Endothelial cell of umbilical vein (primary cell): ENCODE measurements around the gene IGF2R. TPM values are rescaled to one million over a fixed set of nuclear protein-coding genes. Genes with fewer than 3 reads are reported as not detected.

Experiments
- BruUV-seq: library from RNA; stranded (reverse); fragments of 400-500 nt; replicated peaks from 2 replicates; lab custom pipeline; 2021; lab: Mats Ljungman, UMichigan
- CTCF ChIA-PET: fragments of 300-600, 350-600 bp; sonication (Branson Sonifier 250); formaldehyde crosslinking; loops from one replicate; lab custom pipeline; 2021; ENCODE audit warnings: antibody characterized with exemption, inconsistent platforms; lab: Charles Lee
- POLR2A ChIA-PET: fragments of 300-600, 350-600 bp; sonication (Branson Sonifier 250); formaldehyde crosslinking; loops from one replicate; lab custom pipeline; 2021; ENCODE audit warnings: antibody characterized with exemption, inconsistent platforms; lab: Charles Lee
- DNase-seq: peaks from one replicate; pipeline ENCODE4 v3.0.0-alpha.2; 2011; ENCODE audit warnings: low read depth, low spot score
- FAIRE-seq: peaks from 2 replicates; lab custom pipeline; 2011; peaks lifted over from hg19 to GRCh38; lab: Jason Lieb, UNC
- H2AFZ ChIP-seq: 2 replicates; pipeline ENCODE4 v1.6.0; 2012; ENCODE audit warnings: low read depth, low read length, control low read depth, inconsistent platforms
- H3K27ac ChIP-seq: 2 replicates; pipeline ENCODE4 v1.5.1; 2011; ENCODE audit warnings: low read depth, mild to moderate bottlenecking, control low read depth, low read length, moderate library complexity; ENCODE audit not compliant: insufficient read depth
- H3K27me3 ChIP-seq, 2 experiments: 2 replicates each; pipeline versions ENCODE4 v1.6.0 to v1.6.1; 2011; ENCODE audit warnings: low read length in 2 of 2, mixed read lengths in 1 of 2; ENCODE audit not compliant: control insufficient read depth in 2 of 2, insufficient read depth in 2 of 2
- H3K36me3 ChIP-seq, 2 experiments: 2 replicates in 1 of 2; 3 replicates in 1 of 2; pipeline ENCODE4 v1.5.1; 2011; ENCODE audit warnings: low read length in 2 of 2, mild to moderate bottlenecking in 1 of 2, moderate library complexity in 1 of 2; ENCODE audit not compliant: control insufficient read depth in 2 of 2, insufficient read depth in 2 of 2; ENCODE audit errors: extremely low read depth in 1 of 2
- H3K4me1 ChIP-seq: 3 replicates; pipeline ENCODE4 v1.5.1; 2011; ENCODE audit warnings: mild to moderate bottlenecking, low read length; ENCODE audit not compliant: control insufficient read depth, insufficient read depth; ENCODE audit errors: extremely low read depth
- H3K4me2 ChIP-seq: 2 replicates; pipeline ENCODE4 v1.6.1; 2011; ENCODE audit warnings: low read length, control low read depth, mixed read lengths; ENCODE audit not compliant: insufficient read depth
- H3K4me3 ChIP-seq, 3 experiments: fragments of 200-600 bp in 1 of 3; sonication (generic), shearing (Covaris generic) in 1 of 3; replicated peaks in 1 of 3; 2 replicates each; pipeline ENCODE4 v1.5.1; 2011 to 2016; ENCODE audit warnings: control low read depth in 3 of 3, low read length in 3 of 3, mild to moderate bottlenecking in 2 of 3, inconsistent platforms in 1 of 3, low read depth in 1 of 3, moderate library complexity in 1 of 3; ENCODE audit not compliant: insufficient read depth in 1 of 3
- H3K79me2 ChIP-seq: 2 replicates; pipeline ENCODE4 v1.6.0; 2012; ENCODE audit warnings: low read length, inconsistent platforms; ENCODE audit not compliant: control insufficient read depth, insufficient read depth
- H3K9ac ChIP-seq: replicated peaks from 2 replicates; pipeline ENCODE3; 2011; ENCODE audit warnings: low read length, control low read depth; ENCODE audit not compliant: insufficient read depth; ENCODE audit errors: extremely low read depth
- H3K9me1 ChIP-seq: replicated peaks from 3 replicates; pipeline ENCODE4 v1.6.0; 2011; ENCODE audit warnings: mild to moderate bottlenecking, low read length; ENCODE audit not compliant: control insufficient read depth, insufficient read depth; ENCODE audit errors: extremely low read depth
- H3K9me3 ChIP-seq: replicated peaks from 2 replicates; pipeline ENCODE4 v1.5.1; 2012; ENCODE audit warnings: low read length, inconsistent platforms; ENCODE audit not compliant: control insufficient read depth, insufficient read depth
- H4K20me1 ChIP-seq: replicated peaks from 2 replicates; pipeline ENCODE3; 2011; ENCODE audit warnings: mild to moderate bottlenecking, low read length; ENCODE audit not compliant: control insufficient read depth, insufficient read depth; ENCODE audit errors: extremely low read depth
- EZH2 ChIP-seq: IDR thresholded peaks from 2 replicates; pipeline ENCODE4 v1.6.1; 2012; ENCODE audit warnings: borderline replicate concordance, low read depth, mild to moderate bottlenecking, moderate library complexity, low read length, inconsistent platforms; ENCODE audit not compliant: severe bottlenecking
- FOS ChIP-seq: IDR thresholded peaks from 2 replicates; pipeline ENCODE4 v1.6.1; 2011; ENCODE audit warnings: mild to moderate bottlenecking, low read length, moderate library complexity, borderline replicate concordance; ENCODE audit not compliant: insufficient read depth
- GATA2 ChIP-seq: IDR thresholded peaks from 2 replicates; pipeline ENCODE4 v1.7.0; 2011; ENCODE audit warnings: low read depth, mild to moderate bottlenecking, moderate library complexity, mixed read lengths, low read length; ENCODE audit not compliant: insufficient read length, insufficient read depth
- JUN ChIP-seq: IDR thresholded peaks from 2 replicates; pipeline ENCODE4 v1.6.1; 2011; ENCODE audit warnings: borderline replicate concordance, low read depth; ENCODE audit not compliant: insufficient read length, insufficient read depth
- MYC ChIP-seq: IDR thresholded peaks from one replicate; pipeline ENCODE4 v1.6.1; 2011; ENCODE audit warnings: mild to moderate bottlenecking, low read depth, low read length
- POLR2A ChIP-seq: IDR thresholded peaks from 2 replicates; pipeline ENCODE4 v1.6.1; 2012; ENCODE audit warnings: low read depth, mild to moderate bottlenecking, control low read depth, low read length
- POLR2AphosphoS5 ChIP-seq: IDR thresholded peaks from 2 replicates; pipeline ENCODE4 v1.6.1; 2012; ENCODE audit warnings: low read depth, mild to moderate bottlenecking, control low read depth, low read length, moderate library complexity; ENCODE audit not compliant: insufficient read depth
- dilution Hi-C: fragments of 300-500 bp; cut with MboI; formaldehyde crosslinking; loops from one replicate; pipeline ENCODE4 v1.15.0; 2019; ENCODE audit warnings: low sequenced_read_pairs; ENCODE audit not compliant: extremely low pct_ligation_motif_present
- intact Hi-C: fragments of 100-400 bp; cut with micrococcal nuclease; formaldehyde crosslinking; loops from one replicate; pipeline ENCODE4 v1.10.0; 2022
- polyA plus RNA-seq, 4 experiments: library from polyadenylated mRNA; depleted of rRNA in 3 of 4; stranded (reverse) in 3 of 4; unstranded in 1 of 4; fragments of >200 nt; gene quantifications; 2 replicates each; pipeline versions ENCODE4 v1.2.1 to v1.2.3, GENCODE V29; 2011 to 2012; ENCODE audit warnings: missing spikeins in 1 of 4
- total RNA-seq: library from RNA; stranded (reverse); gene quantifications from 2 replicates; pipeline ENCODE4 v1.2.3, GENCODE V29; 2021
- TF ChIP-seq, protein P1 (sequence below): IDR thresholded peaks from 2 replicates; pipeline ENCODE4 v1.6.1; 2011; ENCODE audit not compliant: insufficient read depth, insufficient read length
- TF ChIP-seq, protein P2 (sequence below), 2 donors: IDR thresholded peaks; 1 replicate in 1 of 2; 2 replicates in 1 of 2; pipeline ENCODE4 v1.5.1; 2011; ENCODE audit warnings: low read length in 2 of 2, mild to moderate bottlenecking in 2 of 2, moderate library complexity in 2 of 2, control low read depth in 1 of 2, inconsistent platforms in 1 of 2, low read depth in 1 of 2; ENCODE audit not compliant: insufficient read depth in 1 of 2; ENCODE audit errors: extremely low read depth in 1 of 2

Gene IGF2R
- total and polyA plus RNA-seq, 2 donors (not counting 3 experiments of a cell fraction or from before 2014, with no cell fraction given), result 16.3 to 60.2 TPM

- dilution Hi-C loops, result no loop called here
- FAIRE-seq, result no peak
Observed at GRCh38 chr6:160055813-160056212, 86.9 kb downstream of the IGF2R start.

More at GRCh38 chr6:160055813-160056212, 86.9 kb downstream of the IGF2R start:
- H4K20me1 ChIP-seq, result no peaks in the 10 kb centered on the region
- intact Hi-C loops, result no loop called here
- no peak for DNase-seq
- H3K9me3 ChIP-seq, result no peaks in the 10 kb centered on the region
- TF ChIP-seq, protein P1, sequence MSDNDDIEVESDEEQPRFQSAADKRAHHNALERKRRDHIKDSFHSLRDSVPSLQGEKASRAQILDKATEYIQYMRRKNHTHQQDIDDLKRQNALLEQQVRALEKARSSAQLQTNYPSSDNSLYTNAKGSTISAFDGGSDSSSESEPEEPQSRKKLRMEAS, result no peak
- TF ChIP-seq MYC (no peak), POLR2A (no peak), FOS (no peak), POLR2AphosphoS5 (no peak), JUN (no peak), EZH2 (no peak), GATA2 (no peak)
- TF ChIP-seq, protein P2, sequence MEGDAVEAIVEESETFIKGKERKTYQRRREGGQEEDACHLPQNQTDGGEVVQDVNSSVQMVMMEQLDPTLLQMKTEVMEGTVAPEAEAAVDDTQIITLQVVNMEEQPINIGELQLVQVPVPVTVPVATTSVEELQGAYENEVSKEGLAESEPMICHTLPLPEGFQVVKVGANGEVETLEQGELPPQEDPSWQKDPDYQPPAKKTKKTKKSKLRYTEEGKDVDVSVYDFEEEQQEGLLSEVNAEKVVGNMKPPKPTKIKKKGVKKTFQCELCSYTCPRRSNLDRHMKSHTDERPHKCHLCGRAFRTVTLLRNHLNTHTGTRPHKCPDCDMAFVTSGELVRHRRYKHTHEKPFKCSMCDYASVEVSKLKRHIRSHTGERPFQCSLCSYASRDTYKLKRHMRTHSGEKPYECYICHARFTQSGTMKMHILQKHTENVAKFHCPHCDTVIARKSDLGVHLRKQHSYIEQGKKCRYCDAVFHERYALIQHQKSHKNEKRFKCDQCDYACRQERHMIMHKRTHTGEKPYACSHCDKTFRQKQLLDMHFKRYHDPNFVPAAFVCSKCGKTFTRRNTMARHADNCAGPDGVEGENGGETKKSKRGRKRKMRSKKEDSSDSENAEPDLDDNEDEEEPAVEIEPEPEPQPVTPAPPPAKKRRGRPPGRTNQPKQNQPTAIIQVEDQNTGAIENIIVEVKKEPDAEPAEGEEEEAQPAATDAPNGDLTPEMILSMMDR (IDR thresholded peaks at IDR 0.05; ENCODE audit: extremely low read depth in 1 of 2, insufficient read depth in 1 of 2, low read depth in 1 of 2, low read length in 2 of 2), result no peak
- H2AFZ ChIP-seq, result no peak overlapping the region
- H3K27me3 ChIP-seq, result no peaks in the 10 kb centered on the region
- no peaks in the 10 kb centered on the region for H3K9me1 ChIP-seq
- no peak overlapping the region for H3K4me2 ChIP-seq
- no peaks in the 10 kb centered on the region for H3K79me2 ChIP-seq
- ChIA-PET POLR2A (no interaction called here), CTCF (no interaction called here)
- H3K4me3 ChIP-seq, result no peak overlapping the region
- no peak overlapping the region for H3K27ac ChIP-seq
- H3K36me3 ChIP-seq, result peaks cover 0 to 19% of the 10 kb centered on the region in 2 experiments
- no peaks in the 10 kb centered on the region for H3K4me1 ChIP-seq
- BruUV-seq, result no TSS peak
- no peak overlapping the region for H3K9ac ChIP-seq
